G401 (cell line): ENCODE measurements around the gene DNAJC16. TPM values are rescaled to one million over a fixed set of nuclear protein-coding genes. Genes with fewer than 3 reads are reported as not detected.
A peak's percentile ranks its signal among the peaks of the same experiment; 100 is the strongest.
"Not testable (repeated sequence)": the region's sequence is repeated elsewhere in the genome, so short reads cannot be mapped to it uniquely, and the experiment has no call there.

Experiments
- DNase-seq: peaks from one replicate; pipeline ENCODE4 v3.0.0-alpha.2; 2015; ENCODE audit warnings: low spot score
- in situ Hi-C: cut with HindIII; loops from 2 replicates; pipeline ENCODE4 v1.10.0; 2016; ENCODE audit warnings: low sequenced_read_pairs, mixed read lengths
- total RNA-seq: library from RNA; depleted of rRNA; stranded (reverse); fragments of >200 nt; shearing (Covaris generic); gene quantifications from 2 replicates; pipeline ENCODE4 v1.2.3, GENCODE V29; 2014

DNAJC16 gene
- total RNA-seq, 1 experiment from 2014 or later: 19.1 TPM

DNA sequence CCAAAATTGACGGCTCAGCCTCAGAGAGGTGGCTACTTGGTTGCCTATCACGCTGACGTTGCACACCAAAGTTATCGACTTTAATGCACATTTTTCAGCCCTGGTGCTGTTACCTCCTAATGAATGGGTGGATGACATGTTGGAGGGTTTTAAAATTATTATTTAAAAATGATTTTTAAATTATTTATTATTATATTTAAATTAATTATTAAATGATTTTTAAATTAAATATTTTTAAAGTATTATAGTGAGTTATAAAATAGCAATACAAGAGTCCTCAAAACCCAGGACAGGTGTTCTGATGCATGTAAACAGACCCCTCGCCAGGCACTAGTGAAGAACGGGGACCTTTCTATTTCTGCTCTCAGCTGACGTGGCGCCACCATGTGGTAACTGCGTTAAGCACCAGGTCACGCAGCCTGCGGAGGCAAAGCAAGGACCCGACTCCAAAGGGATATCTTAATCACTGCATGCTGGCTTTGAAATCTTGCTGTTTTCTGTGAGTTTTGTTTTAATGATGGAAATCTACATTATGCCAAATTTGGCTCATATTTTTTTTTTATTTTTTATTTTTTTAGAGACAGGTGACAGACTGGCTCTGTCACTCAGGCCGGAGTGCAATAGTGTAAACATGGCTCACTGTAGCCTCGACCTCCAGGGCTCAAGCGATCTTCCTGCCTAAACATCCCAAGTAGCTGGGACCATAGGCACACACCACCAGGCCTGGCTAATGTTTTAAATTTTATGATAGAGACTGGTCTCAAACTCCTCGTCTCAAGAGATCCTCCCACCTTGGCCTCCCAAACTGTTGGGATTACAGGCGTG lies 25.2 kb upstream of the DNAJC16 start:
- DNase-seq: peak; percentile 41
- in situ Hi-C loops: no loop called here

DNA sequence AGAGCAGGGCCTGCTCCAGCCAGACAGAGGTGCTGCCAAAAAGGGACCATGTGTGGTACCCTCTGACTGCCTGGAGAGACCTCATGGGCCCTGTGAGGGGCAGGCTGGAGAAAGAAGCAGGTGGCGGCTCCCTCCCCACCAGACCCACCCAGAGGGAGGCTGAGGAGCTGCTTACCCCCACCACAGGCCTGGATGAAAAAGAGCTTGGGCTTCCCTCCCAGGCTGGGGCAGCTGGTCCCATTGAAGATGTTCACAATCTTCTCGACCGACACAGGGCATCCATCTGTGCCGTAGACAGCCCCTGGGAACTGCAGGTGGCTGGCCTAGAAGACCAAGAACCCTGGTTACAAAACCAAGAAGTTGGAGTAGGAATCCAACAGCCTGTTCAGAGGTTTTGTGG lies 22.2 kb upstream of the DNAJC16 start:
- in situ Hi-C loops: no loop called here
- no peak for DNase-seq

DNA sequence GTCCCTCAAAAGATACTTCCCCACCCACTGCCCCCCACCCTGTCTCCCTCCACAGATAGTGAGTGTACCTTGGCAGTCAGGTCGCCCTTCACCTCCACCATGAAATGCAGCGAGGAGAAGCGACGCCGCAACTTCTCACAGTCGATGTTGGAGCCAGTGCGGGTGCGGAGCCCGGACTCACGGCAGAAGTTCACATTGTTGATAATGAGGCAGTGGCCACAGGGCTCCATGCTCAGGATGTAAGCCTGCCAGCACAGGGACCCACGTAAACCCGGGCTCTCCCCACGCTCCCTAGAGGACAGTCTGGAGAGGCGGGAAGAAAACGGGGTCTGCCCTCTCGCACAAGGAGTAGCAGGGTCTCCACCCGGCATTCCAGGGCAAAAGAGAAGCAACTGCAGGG lies 19.8 kb upstream of the DNAJC16 start:
- in situ Hi-C loops: no loop called here
- no peak for DNase-seq

- no peak for DNase-seq
- in situ Hi-C loops: no loop called here
Measured at GRCh38 chr1:15507278-15507677, 19.4 kb upstream of the DNAJC16 start.

- no peak for DNase-seq
- in situ Hi-C loops: no loop called here
Measured at GRCh38 chr1:15508700-15509487, 17.8 kb upstream of the DNAJC16 start.

- no peak for DNase-seq
- in situ Hi-C loops: no loop called here
Measured at GRCh38 chr1:15509586-15509985, 17.1 kb upstream of the DNAJC16 start.

- no peak for DNase-seq
- in situ Hi-C loops: no loop called here
Measured at GRCh38 chr1:15510611-15511405, 15.8 kb upstream of the DNAJC16 start.

DNA sequence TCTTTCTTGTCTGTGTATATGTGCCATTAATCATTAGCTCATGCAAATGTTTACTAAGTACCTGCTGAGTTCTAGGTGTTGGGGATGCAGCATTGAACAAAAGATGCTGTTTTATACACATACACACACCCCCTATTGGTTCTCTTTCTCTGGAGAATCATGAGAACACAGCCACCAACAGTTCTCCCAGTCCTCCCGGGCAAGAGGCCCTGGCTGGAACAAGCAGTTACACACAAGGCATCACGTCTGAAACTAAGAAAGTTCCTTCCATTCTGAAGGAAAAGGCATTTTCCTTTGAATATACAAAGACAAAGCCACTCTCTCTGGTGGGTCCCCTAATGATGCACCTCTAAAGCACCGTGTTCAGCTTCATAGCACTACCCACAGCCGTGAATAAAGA lies 13.5 kb upstream of the DNAJC16 start:
- no peak for DNase-seq
- in situ Hi-C loops: no loop called here

GRCh38 chr1:15513919-15514318 lies 12.7 kb upstream of the DNAJC16 start:
- in situ Hi-C loops: no loop called here
- DNase-seq: no peak

DNA sequence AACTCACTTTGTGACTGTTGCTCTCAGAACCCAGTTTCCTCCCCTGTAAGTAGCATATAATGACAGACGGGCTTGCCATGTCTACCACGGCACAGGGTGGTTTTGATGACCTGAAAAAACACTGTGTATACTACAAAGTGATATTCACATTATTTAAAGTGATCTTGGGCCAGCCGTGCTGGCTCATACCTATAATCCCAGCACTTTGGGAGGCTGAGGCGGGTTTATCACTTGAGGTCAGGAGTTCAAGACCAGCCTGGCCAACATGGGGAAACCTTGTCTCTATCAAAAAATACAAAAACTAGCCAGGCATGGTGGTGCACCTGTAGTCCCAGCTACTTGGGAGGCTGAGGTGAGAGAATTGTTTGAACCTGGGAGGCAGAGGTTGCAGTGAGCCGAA lies 12.1 kb upstream of the DNAJC16 start:
- DNase-seq, in situ Hi-C loops: not testable (repeated sequence)

- no peak for DNase-seq
- in situ Hi-C loops: no loop called here
Measured at GRCh38 chr1:15515022-15515663, 11.5 kb upstream of the DNAJC16 start.

GRCh38 chr1:15519625-15520024 lies 7.0 kb upstream of the DNAJC16 start:
- DNase-seq: no peak
- in situ Hi-C loops: no loop called here

GRCh38 chr1:15521206-15521906 lies 5.3 kb upstream of the DNAJC16 start:
- in situ Hi-C loops, DNase-seq: not testable (repeated sequence)

- in situ Hi-C loops: no loop called here
- no peak for DNase-seq
Measured at GRCh38 chr1:15522551-15522950, 4.1 kb upstream of the DNAJC16 start.

GRCh38 chr1:15523104-15524020 lies 3.3 kb upstream of the DNAJC16 start:
- in situ Hi-C loops: no loop called here
- DNase-seq: no peak

- no peak for DNase-seq
- in situ Hi-C loops: no loop called here
Measured at GRCh38 chr1:15524021-15524282, 2.7 kb upstream of the DNAJC16 start, which contains the start of gene CASP9. Gene CASP9 (minus strand): TSS chr1:15524215. CDS start chr1:15524200, 15 bp downstream.

- peak; percentile 99 for DNase-seq
- in situ Hi-C loops: no loop called here
Measured at GRCh38 chr1:15524283-15525049, 2.2 kb upstream of the DNAJC16 start.
